NCI-H526 treated with DMSO at 0.1 percent for 48 hours (cell line): Measurements from ENCODE around the gene NBPF14.
"Not testable (repeated sequence)": the region's sequence is repeated elsewhere in the genome, so short reads cannot be mapped to it uniquely, and the experiment has no call there.

Source experiments
- DNase-seq: peaks from one replicate; lab custom pipeline; 2025; lab: John Stamatoyannopoulos, UW

Gene NBPF14

GRCh38 chr1:148595911-148596310, at the start of gene NBPF14:
Gene NBPF14 (minus strand): TSS chr1:148596011. CDS start chr1:148595717, 294 bp downstream.
- not testable (repeated sequence) for DNase-seq

GRCh38 chr1:148625451-148625850, 29.6 kb upstream of the NBPF14 start:
- not testable (repeated sequence) for DNase-seq

- DNase-seq, result not testable (repeated sequence)
Observed at GRCh38 chr1:148618216-148618615, 22.4 kb upstream of the NBPF14 start.

- DNase-seq, result not testable (repeated sequence)
Observed at GRCh38 chr1:148605266-148605665, 9.5 kb upstream of the NBPF14 start.

- not testable (repeated sequence) for DNase-seq
Observed at GRCh38 chr1:148595360-148595759, 451 bp downstream of the NBPF14 start.

GRCh38 chr1:148591098-148591497, 4.7 kb downstream of the NBPF14 start:
- not testable (repeated sequence) for DNase-seq

GRCh38 chr1:148532158-148532557, 63.7 kb downstream of the NBPF14 start:
- not testable (repeated sequence) for DNase-seq

GRCh38 chr1:148529101-148529567, 66.7 kb downstream of the NBPF14 start:
- DNase-seq, result peak; percentile 76

- DNase-seq, result not testable (repeated sequence)
Observed at GRCh38 chr1:148528591-148528990, 67.2 kb downstream of the NBPF14 start.

GRCh38 chr1:148526587-148526986, 69.2 kb downstream of the NBPF14 start:
- not testable (repeated sequence) for DNase-seq

GRCh38 chr1:148523205-148524144, 72.3 kb downstream of the NBPF14 start:
- DNase-seq, result not testable (repeated sequence)

- peak; percentile 100 for DNase-seq
Observed at GRCh38 chr1:148522561-148523204, 73.1 kb downstream of the NBPF14 start.

GRCh38 chr1:148522072-148522471, 73.7 kb downstream of the NBPF14 start:
- peak; percentile 94 for DNase-seq

- DNase-seq, result not testable (repeated sequence)
Observed at GRCh38 chr1:148514310-148514709, 81.5 kb downstream of the NBPF14 start.

- not testable (repeated sequence) for DNase-seq
Observed at GRCh38 chr1:148512571-148513184, 83.1 kb downstream of the NBPF14 start.

GRCh38 chr1:148493933-148494332, 101.9 kb downstream of the NBPF14 start:
- not testable (repeated sequence) for DNase-seq

GRCh38 chr1:148483029-148483428, 112.8 kb downstream of the NBPF14 start, which contains the start of gene PPIAL4G:
Gene PPIAL4G (minus strand): TSS chr1:148483302. CDS start chr1:148483252, 50 bp downstream.
- not testable (repeated sequence) for DNase-seq
